ENCODE data around the gene SYCP2. TPM values are rescaled to one million over a fixed set of nuclear protein-coding genes. Genes with fewer than 3 reads are reported as not detected.
"Not testable (repeated sequence)": the region's sequence is repeated elsewhere in the genome, so short reads cannot be mapped to it uniquely, and the experiment has no call there.

SYCP2 gene
- total and polyA plus RNA-seq, 9 donors: 0.48 to 1.9 (median 0.72) TPM

DNA sequence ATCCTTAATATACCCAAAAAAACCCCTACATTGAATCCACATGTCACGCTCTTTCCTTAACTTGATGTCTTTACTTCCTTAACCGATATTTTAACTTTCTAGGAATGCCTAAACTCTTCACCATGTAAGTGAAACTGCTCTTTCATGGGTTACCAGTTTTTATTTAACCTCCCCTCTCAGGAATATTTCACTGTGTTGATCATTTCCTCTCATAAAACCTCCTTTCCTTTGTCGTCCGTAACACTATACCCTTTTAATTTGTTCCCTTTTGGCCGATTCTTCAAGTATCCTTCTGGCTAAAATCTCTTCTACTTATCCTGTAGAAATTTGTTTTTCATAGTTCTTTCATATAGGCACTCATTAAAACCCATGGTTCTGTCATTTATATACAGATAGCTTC, 24.6 kb downstream of the SYCP2 start:
- Histone ChIP-seq H3K9me3 (no peaks in the 10 kb centered on the region), H3K4me1 (ENCODE audit: insufficient read depth) (no peaks in the 10 kb centered on the region), H3K4me3 (no peak overlapping the region), H3K36me3 (no peaks in the 10 kb centered on the region), H3K27ac (no peak overlapping the region), H3K27me3 (no peaks in the 10 kb centered on the region)
- 91 to 92% (median 91%) methylated on average over 5 of the region's 5 CpGs for WGBS, 3 donors
- DNase-seq: no peak
- TF ChIP-seq, protein P1, sequence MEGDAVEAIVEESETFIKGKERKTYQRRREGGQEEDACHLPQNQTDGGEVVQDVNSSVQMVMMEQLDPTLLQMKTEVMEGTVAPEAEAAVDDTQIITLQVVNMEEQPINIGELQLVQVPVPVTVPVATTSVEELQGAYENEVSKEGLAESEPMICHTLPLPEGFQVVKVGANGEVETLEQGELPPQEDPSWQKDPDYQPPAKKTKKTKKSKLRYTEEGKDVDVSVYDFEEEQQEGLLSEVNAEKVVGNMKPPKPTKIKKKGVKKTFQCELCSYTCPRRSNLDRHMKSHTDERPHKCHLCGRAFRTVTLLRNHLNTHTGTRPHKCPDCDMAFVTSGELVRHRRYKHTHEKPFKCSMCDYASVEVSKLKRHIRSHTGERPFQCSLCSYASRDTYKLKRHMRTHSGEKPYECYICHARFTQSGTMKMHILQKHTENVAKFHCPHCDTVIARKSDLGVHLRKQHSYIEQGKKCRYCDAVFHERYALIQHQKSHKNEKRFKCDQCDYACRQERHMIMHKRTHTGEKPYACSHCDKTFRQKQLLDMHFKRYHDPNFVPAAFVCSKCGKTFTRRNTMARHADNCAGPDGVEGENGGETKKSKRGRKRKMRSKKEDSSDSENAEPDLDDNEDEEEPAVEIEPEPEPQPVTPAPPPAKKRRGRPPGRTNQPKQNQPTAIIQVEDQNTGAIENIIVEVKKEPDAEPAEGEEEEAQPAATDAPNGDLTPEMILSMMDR (IDR thresholded peaks at IDR 0.05): no peak
- TF ChIP-seq EP300 (IDR thresholded peaks at IDR 0.05): no peak
- no peak for TF ChIP-seq POLR2A (IDR thresholded peaks at IDR 0.05)
- intact Hi-C loops (cut with DNase I): no loop called here

GRCh38 chr20:59903621-59904020, 29.8 kb downstream of the SYCP2 start:
- Histone ChIP-seq H3K36me3 (no peaks in the 10 kb centered on the region), H3K9me3 (no peaks in the 10 kb centered on the region), H3K27me3 (no peaks in the 10 kb centered on the region), H3K4me1 (ENCODE audit: insufficient read depth) (no peaks in the 10 kb centered on the region), H3K4me3 (no peak overlapping the region), H3K27ac (no peak overlapping the region)
- 84 to 87% (median 85%) methylated on average over 1 of the region's 1 CpG for WGBS, 3 donors
- TF ChIP-seq EP300 (IDR thresholded peaks at IDR 0.05) (no peak), POLR2A (IDR thresholded peaks at IDR 0.05) (no peak)
- TF ChIP-seq, protein P1 (IDR thresholded peaks at IDR 0.05): no peak
- intact Hi-C loops (cut with DNase I): no loop called here
- DNase-seq: no peak

DNA sequence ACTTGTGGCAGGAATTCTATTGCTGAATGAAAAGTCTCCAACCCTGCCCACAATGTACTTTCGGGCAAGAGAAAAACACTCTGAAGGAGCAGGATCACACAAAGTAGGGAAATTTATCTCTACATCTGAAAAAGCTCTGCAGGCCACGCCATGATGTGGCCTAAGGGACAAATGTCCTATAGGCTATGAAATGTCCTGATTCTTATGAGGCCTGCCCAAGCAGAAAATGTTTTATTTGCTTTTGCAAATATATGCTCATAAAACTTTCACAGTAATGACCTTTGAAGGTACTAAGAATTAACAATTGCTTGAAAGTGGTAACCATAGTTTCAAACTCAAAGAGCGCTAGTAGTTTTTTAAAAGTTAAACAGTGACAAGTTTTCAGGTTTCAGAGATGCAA, 31.0 kb downstream of the SYCP2 start:
- Histone ChIP-seq H3K27me3 (no peaks in the 10 kb centered on the region), H3K4me3 (no peak overlapping the region), H3K4me1 (ENCODE audit: insufficient read depth) (no peaks in the 10 kb centered on the region), H3K9me3 (no peaks in the 10 kb centered on the region), H3K36me3 (no peaks in the 10 kb centered on the region), H3K27ac (no peak overlapping the region)
- intact Hi-C loops (cut with DNase I): no loop called here
- WGBS, 3 donors: 95 to 97% (median 96%) methylated on average over 3 of the region's 3 CpGs
- TF ChIP-seq EP300 (IDR thresholded peaks at IDR 0.05): no peak
- TF ChIP-seq, protein P1 (IDR thresholded peaks at IDR 0.05): no peak
- no peak for TF ChIP-seq POLR2A (IDR thresholded peaks at IDR 0.05)
- DNase-seq: no peak

- Histone ChIP-seq H3K36me3 (no peaks in the 10 kb centered on the region), H3K27ac (no peak overlapping the region), H3K4me1 (ENCODE audit: insufficient read depth) (no peaks in the 10 kb centered on the region), H3K9me3 (no peaks in the 10 kb centered on the region), H3K4me3 (no peak overlapping the region), H3K27me3 (no peaks in the 10 kb centered on the region)
- TF ChIP-seq EP300 (IDR thresholded peaks at IDR 0.05): no peak
- TF ChIP-seq, protein P1 (IDR thresholded peaks at IDR 0.05): no peak
- no peak for TF ChIP-seq POLR2A (IDR thresholded peaks at IDR 0.05)
- no peak for DNase-seq
- intact Hi-C loops (cut with DNase I): no loop called here
- 81 to 88% (median 87%) methylated on average over 1 of the region's 1 CpG for WGBS, 3 donors
These were observed 37.5 kb downstream of the SYCP2 start for GRCh38 chr20:59895908-59896307.

GRCh38 chr20:59891581-59891980, 41.9 kb downstream of the SYCP2 start:
- Histone ChIP-seq H3K4me1 (ENCODE audit: insufficient read depth) (no peaks in the 10 kb centered on the region), H3K27ac (no peak overlapping the region), H3K27me3 (no peaks in the 10 kb centered on the region), H3K9me3 (no peaks in the 10 kb centered on the region), H3K36me3 (no peaks in the 10 kb centered on the region), H3K4me3 (no peak overlapping the region)
- no peak for DNase-seq
- TF ChIP-seq, protein P1 (IDR thresholded peaks at IDR 0.05): no peak
- TF ChIP-seq POLR2A (IDR thresholded peaks at IDR 0.05): no peak
- TF ChIP-seq EP300 (IDR thresholded peaks at IDR 0.05): no peak
- intact Hi-C loops (cut with DNase I): no loop called here
- 79 to 88% (median 82%) methylated on average over 1 of the region's 1 CpG for WGBS, 3 donors

DNA sequence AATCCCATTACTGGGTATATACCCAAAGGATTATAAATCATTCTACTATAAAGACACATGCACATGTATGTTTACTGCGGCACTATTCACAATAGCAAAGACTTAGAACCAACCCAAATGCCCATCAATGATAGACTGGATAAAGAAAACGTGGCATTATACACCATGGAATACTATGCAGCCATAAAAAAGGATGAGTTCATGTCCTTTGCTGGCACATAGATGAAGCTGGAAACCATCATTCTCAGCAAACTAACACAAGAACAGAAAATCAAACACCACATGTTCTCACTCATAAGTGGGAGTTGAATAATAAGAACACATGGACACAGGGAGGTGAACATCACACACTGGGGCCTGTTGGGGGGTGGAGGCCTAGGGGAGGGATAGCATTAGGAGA, 43.4 kb downstream of the SYCP2 start:
- intact Hi-C loops (cut with DNase I); H3K9me3 ChIP-seq; H3K4me1 ChIP-seq (ENCODE audit: insufficient read depth); H3K27ac ChIP-seq; H3K36me3 ChIP-seq; DNase-seq; H3K27me3 ChIP-seq; H3K4me3 ChIP-seq: not testable (repeated sequence)
- 89 to 97% (median 91%) methylated on average over 2 of the region's 2 CpGs for WGBS, 3 donors

All from ovary (tissue), 9 donors.